ENCODE data around the gene TMEM239. TPM values are rescaled to one million over a fixed set of nuclear protein-coding genes. Genes with fewer than 3 reads are reported as not detected.

Gene TMEM239
- total and polyA plus RNA-seq, 2 donors, result under 0.01 to 0.05 TPM

GRCh38 chr20:2780948-2781347, 35.2 kb upstream of the TMEM239 start:
- Histone ChIP-seq H3K4me3 (ENCODE audit: low read length in 2 of 2) (no peak overlapping the region), H3K27ac (ENCODE audit: low read depth in 1 of 2, low read length in 1 of 2) (no peak overlapping the region), H3K27me3 (ENCODE audit: control insufficient read depth in 2 of 2, insufficient read depth in 1 of 2, low read length in 1 of 2) (peaks cover 2 to 5% of the 10 kb centered on the region in 2 donors), H3K4me1 (ENCODE audit: control insufficient read depth in 2 of 2, insufficient read depth in 2 of 2, low read length in 2 of 2) (no peaks in the 10 kb centered on the region), H3K36me3 (ENCODE audit: control insufficient read depth in 2 of 2, insufficient read depth in 2 of 2, low read length in 1 of 2) (no peaks in the 10 kb centered on the region), H3K9me3 (ENCODE audit: control insufficient read depth in 2 of 2, insufficient read depth in 1 of 2, low read length in 1 of 2) (peaks cover under 1 to 2% of the 10 kb centered on the region in 2 donors)
- 64% methylated on average over 3 of the region's 3 CpGs for WGBS
- no peak for DNase-seq (ENCODE audit: low read depth in 6 of 9, low spot score in 9 of 9)

- Histone ChIP-seq H3K36me3 (ENCODE audit: control insufficient read depth in 2 of 2, insufficient read depth in 2 of 2, low read length in 1 of 2) (no peaks in the 10 kb centered on the region), H3K27me3 (ENCODE audit: control insufficient read depth in 2 of 2, insufficient read depth in 1 of 2, low read length in 1 of 2) (peaks cover 0 to 5% of the 10 kb centered on the region in 2 donors), H3K4me3 (ENCODE audit: low read length in 2 of 2) (no peak overlapping the region), H3K9me3 (ENCODE audit: control insufficient read depth in 2 of 2, insufficient read depth in 1 of 2, low read length in 1 of 2) (no peaks in the 10 kb centered on the region), H3K4me1 (ENCODE audit: control insufficient read depth in 2 of 2, insufficient read depth in 2 of 2, low read length in 2 of 2) (no peaks in the 10 kb centered on the region), H3K27ac (ENCODE audit: low read depth in 1 of 2, low read length in 1 of 2) (no peak overlapping the region)
- DNase-seq (ENCODE audit: low read depth in 6 of 9, low spot score in 9 of 9), result no peak
- 94% methylated on average over 6 of the region's 6 CpGs for WGBS
These were observed 32.1 kb upstream of the TMEM239 start for GRCh38 chr20:2783908-2784566.

- DNase-seq (ENCODE audit: low read depth in 6 of 9, low spot score in 9 of 9), result no peak
- H3K27ac ChIP-seq (ENCODE audit: low read depth in 1 of 2, low read length in 1 of 2), result no peak overlapping the region
- H3K4me3 ChIP-seq (ENCODE audit: low read length in 2 of 2), result no peak overlapping the region
- H3K9me3 ChIP-seq (ENCODE audit: control insufficient read depth in 2 of 2, insufficient read depth in 1 of 2, low read length in 1 of 2), result no peaks in the 10 kb centered on the region
- 96% methylated on average over 6 of the region's 6 CpGs for WGBS
- H3K36me3 ChIP-seq (ENCODE audit: control insufficient read depth in 2 of 2, insufficient read depth in 2 of 2, low read length in 1 of 2), result peaks cover 9 to 12% of the 10 kb centered on the region in 2 donors
- peaks cover 0 to 3% of the 10 kb centered on the region in 2 donors for H3K27me3 ChIP-seq (ENCODE audit: control insufficient read depth in 2 of 2, insufficient read depth in 1 of 2, low read length in 1 of 2)
- no peaks in the 10 kb centered on the region for H3K4me1 ChIP-seq (ENCODE audit: control insufficient read depth in 2 of 2, insufficient read depth in 2 of 2, low read length in 2 of 2)
These were observed 22.7 kb upstream of the TMEM239 start for GRCh38 chr20:2793471-2793870.

GRCh38 chr20:2794202-2794748, 21.9 kb upstream of the TMEM239 start:
- H3K9me3 ChIP-seq (ENCODE audit: control insufficient read depth in 2 of 2, insufficient read depth in 1 of 2, low read length in 1 of 2), result no peaks in the 10 kb centered on the region
- peaks cover 3 to 5% of the 10 kb centered on the region in 2 donors for H3K4me1 ChIP-seq (ENCODE audit: control insufficient read depth in 2 of 2, insufficient read depth in 2 of 2, low read length in 2 of 2)
- H3K27ac ChIP-seq (ENCODE audit: low read depth in 1 of 2, low read length in 1 of 2), result no peak overlapping the region
- H3K36me3 ChIP-seq (ENCODE audit: control insufficient read depth in 2 of 2, insufficient read depth in 2 of 2, low read length in 1 of 2), result peaks cover 9 to 12% of the 10 kb centered on the region in 2 donors
- DNase-seq (ENCODE audit: low read depth in 6 of 9, low spot score in 9 of 9), result no peak
- WGBS, result 95% methylated on average over 23 of the region's 23 CpGs
- H3K27me3 ChIP-seq (ENCODE audit: control insufficient read depth in 2 of 2, insufficient read depth in 1 of 2, low read length in 1 of 2), result peaks cover 2 to 11% of the 10 kb centered on the region in 2 donors
- H3K4me3 ChIP-seq (ENCODE audit: low read length in 2 of 2), result no peak overlapping the region

- H3K27me3 ChIP-seq (ENCODE audit: control insufficient read depth in 2 of 2, insufficient read depth in 1 of 2, low read length in 1 of 2), result peaks cover 3 to 18% of the 10 kb centered on the region in 2 donors
- H3K27ac ChIP-seq (ENCODE audit: low read depth in 1 of 2, low read length in 1 of 2), result no peak overlapping the region
- 97% methylated on average over 11 of the region's 11 CpGs for WGBS
These were observed 21.2 kb upstream of the TMEM239 start for GRCh38 chr20:2794866-2795447.

GRCh38 chr20:2795451-2795850, 20.7 kb upstream of the TMEM239 start:
- DNase-seq (ENCODE audit: low read depth in 6 of 9, low spot score in 9 of 9), result no peak
- 98% methylated on average over 24 of the region's 24 CpGs for WGBS
- H3K27ac ChIP-seq (ENCODE audit: low read depth in 1 of 2, low read length in 1 of 2), result no peak overlapping the region
- peaks cover 9 to 12% of the 10 kb centered on the region in 2 donors for H3K36me3 ChIP-seq (ENCODE audit: control insufficient read depth in 2 of 2, insufficient read depth in 2 of 2, low read length in 1 of 2)
- no peak overlapping the region for H3K4me3 ChIP-seq (ENCODE audit: low read length in 2 of 2)
- peaks cover 10 to 15% of the 10 kb centered on the region in 2 donors for H3K4me1 ChIP-seq (ENCODE audit: control insufficient read depth in 2 of 2, insufficient read depth in 2 of 2, low read length in 2 of 2)
- H3K9me3 ChIP-seq (ENCODE audit: control insufficient read depth in 2 of 2, insufficient read depth in 1 of 2, low read length in 1 of 2), result peaks cover 0 to 7% of the 10 kb centered on the region in 2 donors
- peaks cover 8 to 22% of the 10 kb centered on the region in 2 donors for H3K27me3 ChIP-seq (ENCODE audit: control insufficient read depth in 2 of 2, insufficient read depth in 1 of 2, low read length in 1 of 2)

More at GRCh38 chr20:2794866-2795447, 21.2 kb upstream of the TMEM239 start:
- Histone ChIP-seq H3K4me1 (ENCODE audit: control insufficient read depth in 2 of 2, insufficient read depth in 2 of 2, low read length in 2 of 2) (peaks cover 7 to 12% of the 10 kb centered on the region in 2 donors), H3K36me3 (ENCODE audit: control insufficient read depth in 2 of 2, insufficient read depth in 2 of 2, low read length in 1 of 2) (peaks cover 9 to 12% of the 10 kb centered on the region in 2 donors), H3K4me3 (ENCODE audit: low read length in 2 of 2) (no peak overlapping the region), H3K9me3 (ENCODE audit: control insufficient read depth in 2 of 2, insufficient read depth in 1 of 2, low read length in 1 of 2) (peaks cover 0 to 5% of the 10 kb centered on the region in 2 donors)
- DNase-seq (ENCODE audit: low read depth in 6 of 9, low spot score in 9 of 9), result no peak

- Histone ChIP-seq H3K27ac (ENCODE audit: low read depth in 1 of 2, low read length in 1 of 2) (no peak overlapping the region), H3K9me3 (ENCODE audit: control insufficient read depth in 2 of 2, insufficient read depth in 1 of 2, low read length in 1 of 2) (peaks cover 0 to 7% of the 10 kb centered on the region in 2 donors), H3K4me3 (ENCODE audit: low read length in 2 of 2) (no peak overlapping the region), H3K36me3 (ENCODE audit: control insufficient read depth in 2 of 2, insufficient read depth in 2 of 2, low read length in 1 of 2) (peaks cover 9 to 12% of the 10 kb centered on the region in 2 donors), H3K4me1 (ENCODE audit: control insufficient read depth in 2 of 2, insufficient read depth in 2 of 2, low read length in 2 of 2) (peaks cover 10 to 20% of the 10 kb centered on the region in 2 donors), H3K27me3 (ENCODE audit: control insufficient read depth in 2 of 2, insufficient read depth in 1 of 2, low read length in 1 of 2) (peaks cover 14 to 29% of the 10 kb centered on the region in 2 donors)
- no peak for DNase-seq (ENCODE audit: low read depth in 6 of 9, low spot score in 9 of 9)
- 97% methylated on average over 20 of the region's 20 CpGs for whole genome bisulfite sequencing
These were observed 20.0 kb upstream of the TMEM239 start for GRCh38 chr20:2796011-2796660.

- Histone ChIP-seq H3K27ac (ENCODE audit: low read depth in 1 of 2, low read length in 1 of 2) (no peak overlapping the region), H3K27me3 (ENCODE audit: control insufficient read depth in 2 of 2, insufficient read depth in 1 of 2, low read length in 1 of 2) (peaks cover 22 to 41% of the 10 kb centered on the region in 2 donors), H3K36me3 (ENCODE audit: control insufficient read depth in 2 of 2, insufficient read depth in 2 of 2, low read length in 1 of 2) (peaks cover 9 to 12% of the 10 kb centered on the region in 2 donors), H3K9me3 (ENCODE audit: control insufficient read depth in 2 of 2, insufficient read depth in 1 of 2, low read length in 1 of 2) (peaks cover 0 to 12% of the 10 kb centered on the region in 2 donors), H3K4me1 (ENCODE audit: control insufficient read depth in 2 of 2, insufficient read depth in 2 of 2, low read length in 2 of 2) (peaks cover 10 to 25% of the 10 kb centered on the region in 2 donors), H3K4me3 (ENCODE audit: low read length in 2 of 2) (no peak overlapping the region)
- no peak for DNase-seq (ENCODE audit: low read depth in 6 of 9, low spot score in 9 of 9)
- 82% methylated on average over 16 of the region's 16 CpGs for WGBS
These were observed 18.8 kb upstream of the TMEM239 start for GRCh38 chr20:2797136-2797983.
